ENCODE measurements around the gene FHIT.

FHIT gene

GRCh38 chr3:60095930-60096329 is 1155.3 kb downstream of the FHIT start:
- TF ChIP-seq CTCF (conservative IDR thresholded peaks at IDR 0.05; ENCODE audit: low read depth), result no peak
- no peak overlapping the region for H3K27ac ChIP-seq
- ChIA-PET CTCF (no interaction called here), POLR2A (ENCODE audit: low non-redundant PET) (no interaction called here)
- DNase-seq (ENCODE audit: low spot score), result no peak

GRCh38 chr3:60095516-60095915 is 1155.7 kb downstream of the FHIT start:
- no peak for TF ChIP-seq CTCF (conservative IDR thresholded peaks at IDR 0.05; ENCODE audit: low read depth)
- ChIA-PET POLR2A (ENCODE audit: low non-redundant PET) (no interaction called here), CTCF (no interaction called here)
- no peak for DNase-seq (ENCODE audit: low spot score)
- H3K27ac ChIP-seq, result no peak overlapping the region

DNA sequence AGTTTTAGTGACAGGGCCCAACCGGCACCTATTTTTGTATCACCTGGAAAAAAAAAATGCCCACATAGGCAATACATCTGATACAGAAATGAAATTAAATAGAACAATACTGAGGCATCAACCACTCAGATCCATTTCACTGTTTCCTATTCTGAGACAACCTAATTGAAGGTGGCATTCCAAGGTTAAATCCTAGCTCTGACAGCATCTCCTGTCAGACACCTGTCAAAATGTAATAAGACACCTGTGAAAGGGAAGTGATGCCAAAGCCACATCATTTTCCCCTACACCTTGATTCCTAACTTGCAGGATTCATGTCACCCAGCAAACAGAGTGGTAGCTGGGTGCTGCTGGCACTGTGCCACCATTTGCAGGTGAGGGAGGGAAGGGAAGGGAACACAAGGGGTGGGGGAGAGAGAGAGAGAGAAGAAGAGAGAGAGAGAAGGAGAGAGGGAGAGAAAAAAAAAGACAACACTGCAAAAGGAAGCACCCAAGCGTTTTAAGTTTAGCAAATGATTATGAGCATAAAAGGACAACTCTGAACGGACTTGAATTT is 1156.8 kb downstream of the FHIT start:
- no peak for TF ChIP-seq CTCF (conservative IDR thresholded peaks at IDR 0.05; ENCODE audit: low read depth)
- ChIA-PET CTCF (no interaction called here), POLR2A (ENCODE audit: low non-redundant PET) (no interaction called here)
- DNase-seq (ENCODE audit: low spot score), result no peak
- H3K27ac ChIP-seq, result no peak overlapping the region

DNA sequence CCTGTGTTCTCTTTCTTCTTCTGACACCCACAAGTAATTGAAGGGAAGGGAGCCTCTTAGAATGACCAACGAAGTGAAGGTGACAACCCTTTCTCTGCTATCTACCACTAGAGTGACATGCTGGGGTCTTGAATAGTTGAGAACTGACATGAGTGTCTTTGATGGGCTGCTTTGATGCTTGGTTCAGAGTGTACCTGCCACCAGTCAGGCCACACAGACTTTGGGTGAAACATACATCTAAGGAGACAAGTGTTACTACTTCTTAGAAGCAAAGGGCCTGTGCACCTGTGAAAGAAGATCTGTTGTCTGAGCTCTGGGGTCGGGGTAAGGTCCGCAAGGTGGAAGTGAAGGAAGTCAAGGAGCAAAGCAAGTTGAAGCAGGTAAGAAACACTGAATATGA is 1160.7 kb downstream of the FHIT start:
- no peak for TF ChIP-seq CTCF (conservative IDR thresholded peaks at IDR 0.05; ENCODE audit: low read depth)
- no peak for DNase-seq (ENCODE audit: low spot score)
- CTCF ChIA-PET, result no interaction called here
- POLR2A ChIA-PET (ENCODE audit: low non-redundant PET), result no interaction called here
- H3K27ac ChIP-seq, result no peak overlapping the region

GRCh38 chr3:60086811-60087210 is 1164.4 kb downstream of the FHIT start:
- peak; percentile 0 for DNase-seq (ENCODE audit: low spot score)
- CTCF ChIA-PET, result no interaction called here
- TF ChIP-seq CTCF (conservative IDR thresholded peaks at IDR 0.05; ENCODE audit: low read depth), result no peak
- POLR2A ChIA-PET (ENCODE audit: low non-redundant PET), result no interaction called here
- no peak overlapping the region for H3K27ac ChIP-seq

DNA sequence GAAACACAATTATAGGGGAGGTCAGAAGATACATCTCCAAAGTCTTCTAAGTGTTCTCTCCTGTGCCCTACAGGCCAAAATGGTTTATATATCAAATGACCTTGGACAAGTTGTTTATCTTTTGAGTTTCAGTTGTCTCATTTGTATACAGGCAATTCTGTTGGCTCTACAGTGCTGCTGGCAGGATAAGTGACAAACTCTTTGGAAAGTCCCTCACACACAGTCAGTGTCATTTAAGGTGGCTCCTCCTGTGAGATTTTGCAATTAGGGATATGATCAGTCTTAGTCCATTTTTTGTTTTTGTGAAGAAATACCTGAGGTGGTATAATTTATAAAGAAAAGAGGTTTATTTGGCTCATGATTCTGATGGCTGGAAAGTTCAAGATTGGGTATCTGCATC is 1165.6 kb downstream of the FHIT start:
- TF ChIP-seq CTCF (conservative IDR thresholded peaks at IDR 0.05; ENCODE audit: low read depth), result no peak
- ChIA-PET POLR2A (ENCODE audit: low non-redundant PET) (no interaction called here), CTCF (no interaction called here)
- DNase-seq (ENCODE audit: low spot score), result no peak
- no peak overlapping the region for H3K27ac ChIP-seq
